ENCODE measurements around the gene GALNTL6.

- TF ChIP-seq ARNT (IDR thresholded peaks at IDR 0.05) (no peak), HDGF (IDR thresholded peaks at IDR 0.05; ENCODE audit: borderline replicate concordance) (no peak), L3MBTL2 (conservative IDR thresholded peaks at IDR 0.05) (no peak), FOXA1 (IDR thresholded peaks at IDR 0.05) (no peak), LEF1 (IDR thresholded peaks at IDR 0.05; ENCODE audit: borderline replicate concordance) (no peak), BHLHE40 (IDR thresholded peaks at IDR 0.05; ENCODE audit: borderline replicate concordance) (no peak), SP1 (IDR thresholded peaks at IDR 0.05) (no peak), FOXM1 (IDR thresholded peaks at IDR 0.05; ENCODE audit: borderline replicate concordance) (no peak)
Measured at GRCh38 chr4:171928336-171928735, 115.1 kb downstream of the GALNTL6 start.
